ENCODE measurements around the gene QKI. TPM values are rescaled to one million over a fixed set of nuclear protein-coding genes. Genes with fewer than 3 reads are reported as not detected.

The QKI gene
- total RNA-seq, 2 donors from 2014 or later, result 366 to 434 TPM

DNA sequence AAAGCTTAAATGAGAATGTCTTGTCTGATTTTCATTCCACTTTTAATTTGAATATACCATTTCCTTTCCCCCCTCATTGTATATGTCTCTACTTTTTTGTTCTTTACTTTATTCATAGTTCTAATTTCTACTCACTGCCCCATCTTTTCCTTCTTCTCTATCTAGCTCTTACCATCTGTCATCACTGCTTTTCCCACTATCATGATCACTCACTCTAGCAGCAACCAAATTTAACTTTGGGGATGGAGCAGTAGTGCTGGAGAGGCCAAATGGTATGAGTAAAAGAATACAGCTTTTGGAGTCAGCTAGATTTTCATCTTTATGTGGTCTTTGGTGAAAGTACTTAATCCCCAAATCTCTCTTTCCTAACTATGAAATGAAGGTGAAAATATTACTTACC, 25.5 kb downstream of the QKI start:
- Histone ChIP-seq H3K4me3 (no peak overlapping the region), H3K9me3 (no peaks in the 10 kb centered on the region), H3K4me1 (peaks cover 0 to 87% of the 10 kb centered on the region in 2 donors), H3K27ac (peak overlapping the region in 1 of 2 donors; percentile 4), H3K27me3 (no peaks in the 10 kb centered on the region), H3K36me3 (no peaks in the 10 kb centered on the region)
- DNase-seq (ENCODE audit: low spot score), result no peak
- TF ChIP-seq, protein P1, sequence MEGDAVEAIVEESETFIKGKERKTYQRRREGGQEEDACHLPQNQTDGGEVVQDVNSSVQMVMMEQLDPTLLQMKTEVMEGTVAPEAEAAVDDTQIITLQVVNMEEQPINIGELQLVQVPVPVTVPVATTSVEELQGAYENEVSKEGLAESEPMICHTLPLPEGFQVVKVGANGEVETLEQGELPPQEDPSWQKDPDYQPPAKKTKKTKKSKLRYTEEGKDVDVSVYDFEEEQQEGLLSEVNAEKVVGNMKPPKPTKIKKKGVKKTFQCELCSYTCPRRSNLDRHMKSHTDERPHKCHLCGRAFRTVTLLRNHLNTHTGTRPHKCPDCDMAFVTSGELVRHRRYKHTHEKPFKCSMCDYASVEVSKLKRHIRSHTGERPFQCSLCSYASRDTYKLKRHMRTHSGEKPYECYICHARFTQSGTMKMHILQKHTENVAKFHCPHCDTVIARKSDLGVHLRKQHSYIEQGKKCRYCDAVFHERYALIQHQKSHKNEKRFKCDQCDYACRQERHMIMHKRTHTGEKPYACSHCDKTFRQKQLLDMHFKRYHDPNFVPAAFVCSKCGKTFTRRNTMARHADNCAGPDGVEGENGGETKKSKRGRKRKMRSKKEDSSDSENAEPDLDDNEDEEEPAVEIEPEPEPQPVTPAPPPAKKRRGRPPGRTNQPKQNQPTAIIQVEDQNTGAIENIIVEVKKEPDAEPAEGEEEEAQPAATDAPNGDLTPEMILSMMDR (IDR thresholded peaks at IDR 0.05), result no peak

DNA sequence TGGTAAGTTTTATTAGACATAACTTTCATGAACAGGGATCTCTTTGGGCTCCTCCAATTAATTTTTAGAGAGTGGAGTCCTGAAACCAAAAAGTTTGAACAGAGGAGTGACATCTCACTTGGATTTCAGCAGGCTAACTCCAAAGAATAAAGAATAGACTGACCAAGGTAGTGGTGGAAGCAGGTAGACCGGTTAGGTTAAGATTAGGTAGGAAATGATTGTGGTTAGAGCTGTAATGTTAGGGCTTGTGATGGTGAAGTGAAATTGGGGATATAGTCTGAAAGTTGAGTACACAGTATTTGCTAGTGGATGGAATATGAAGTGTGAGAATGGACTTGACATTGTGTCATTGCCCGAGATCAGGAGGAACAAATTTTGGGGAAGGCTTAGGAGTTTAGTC, 27.8 kb downstream of the QKI start:
- DNase-seq (ENCODE audit: low spot score), result no peak
- H3K9me3 ChIP-seq, result no peaks in the 10 kb centered on the region
- no peak overlapping the region for H3K4me3 ChIP-seq
- H3K36me3 ChIP-seq, result no peaks in the 10 kb centered on the region
- peaks cover 0 to 81% of the 10 kb centered on the region in 2 donors for H3K4me1 ChIP-seq
- H3K27me3 ChIP-seq, result no peaks in the 10 kb centered on the region
- no peak overlapping the region for H3K27ac ChIP-seq
- TF ChIP-seq, protein P1 (IDR thresholded peaks at IDR 0.05), result no peak

DNA sequence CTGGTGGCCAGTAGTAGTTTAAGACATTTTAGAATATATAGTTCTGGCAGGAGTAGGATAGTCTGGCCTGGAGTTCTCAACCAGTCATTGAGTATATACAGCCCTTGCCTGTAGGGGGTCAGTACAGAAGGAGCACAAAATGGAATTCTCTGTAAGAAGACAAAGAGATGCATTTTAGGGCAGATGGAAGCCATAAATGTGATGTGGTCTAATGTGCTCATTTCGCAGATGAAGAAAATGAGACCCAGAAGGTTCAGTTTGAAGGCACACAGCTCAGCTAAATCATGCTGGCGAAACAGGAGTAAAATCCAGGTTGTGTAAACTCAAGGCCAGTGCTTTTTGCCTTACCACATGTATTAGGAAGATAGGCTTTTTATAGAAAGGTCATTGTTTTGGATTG, 29.6 kb downstream of the QKI start:
- Histone ChIP-seq H3K27me3 (no peaks in the 10 kb centered on the region), H3K27ac (no peak overlapping the region), H3K4me1 (peaks cover 0 to 83% of the 10 kb centered on the region in 2 donors), H3K4me3 (no peak overlapping the region), H3K36me3 (no peaks in the 10 kb centered on the region), H3K9me3 (no peaks in the 10 kb centered on the region)
- DNase-seq (ENCODE audit: low spot score), result no peak
- TF ChIP-seq, protein P1 (IDR thresholded peaks at IDR 0.05), result no peak

DNA sequence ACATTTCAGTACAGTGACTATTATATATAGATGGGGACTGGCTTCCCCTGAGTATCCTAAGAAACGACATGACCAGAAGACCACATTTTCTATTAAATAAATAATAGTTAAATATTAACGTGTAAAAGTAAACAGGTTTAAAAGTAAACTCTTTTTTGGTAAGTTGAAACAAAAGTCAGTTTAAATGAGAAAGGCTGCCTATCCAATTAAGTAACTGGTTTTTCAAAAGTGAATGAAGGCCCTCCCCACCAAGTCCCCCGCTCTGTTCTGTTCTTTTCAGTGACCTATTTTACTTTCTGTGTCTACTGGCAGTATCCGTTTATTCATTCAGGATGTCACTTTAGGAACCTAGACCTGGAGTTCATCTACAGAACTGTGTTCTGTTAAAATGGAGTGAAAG, 32.0 kb downstream of the QKI start:
- Histone ChIP-seq H3K4me1 (peaks cover 0 to 80% of the 10 kb centered on the region in 2 donors), H3K27ac (no peak overlapping the region)

DNA sequence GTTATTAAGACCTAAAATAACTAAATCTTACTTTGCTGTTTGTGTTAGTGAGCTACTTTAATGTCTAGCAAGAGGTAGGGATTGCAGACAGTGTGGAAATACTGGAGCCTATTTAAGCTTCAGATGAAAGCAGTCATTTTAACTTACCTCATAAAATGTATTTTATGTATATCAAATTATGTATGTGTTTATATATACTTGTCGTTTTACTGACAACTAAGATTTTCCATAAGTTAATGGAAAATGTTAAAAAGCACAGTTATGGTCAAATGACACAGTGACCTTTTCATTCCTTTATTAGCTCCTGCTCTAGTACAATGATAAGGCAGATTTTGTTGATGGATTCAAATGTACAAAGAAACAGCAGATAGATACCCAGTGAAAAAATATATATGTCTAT, 34.6 kb downstream of the QKI start:
- Histone ChIP-seq H3K4me1 (peaks cover 0 to 69% of the 10 kb centered on the region in 2 donors), H3K27me3 (no peaks in the 10 kb centered on the region), H3K4me3 (no peak overlapping the region), H3K36me3 (no peaks in the 10 kb centered on the region), H3K27ac (no peak overlapping the region), H3K9me3 (no peaks in the 10 kb centered on the region)
- TF ChIP-seq, protein P1 (IDR thresholded peaks at IDR 0.05), result no peak
- DNase-seq (ENCODE audit: low spot score), result no peak

More for the DNA sequence above, 32.0 kb downstream of the QKI start:
- DNase-seq (ENCODE audit: low spot score), result no peak
- TF ChIP-seq, protein P1 (IDR thresholded peaks at IDR 0.05), result no peak
- H3K27me3 ChIP-seq, result no peaks in the 10 kb centered on the region
- H3K9me3 ChIP-seq, result no peaks in the 10 kb centered on the region
- H3K36me3 ChIP-seq, result no peaks in the 10 kb centered on the region
- no peak overlapping the region for H3K4me3 ChIP-seq

DNA sequence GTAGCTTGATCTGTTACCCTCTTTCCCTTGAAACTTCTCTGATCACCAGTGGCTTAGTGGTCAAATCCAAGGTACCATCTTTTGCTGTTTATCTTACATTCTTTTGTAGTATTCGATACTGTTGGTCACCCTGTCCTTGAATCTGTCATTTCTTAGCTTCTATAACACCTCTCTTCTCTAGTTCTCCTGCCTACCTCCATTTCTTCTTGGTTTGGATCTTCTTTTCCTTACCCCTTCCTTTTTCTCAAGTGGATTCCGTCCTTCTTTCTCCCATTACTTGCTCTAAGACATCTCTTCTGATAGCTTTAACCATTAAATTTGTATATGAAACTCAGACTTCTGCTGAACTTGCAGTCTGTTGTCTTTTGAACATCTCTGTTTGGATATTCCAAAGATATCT, 39.9 kb downstream of the QKI start:
- no peak for DNase-seq (ENCODE audit: low spot score)
- H3K27me3 ChIP-seq, result no peaks in the 10 kb centered on the region
- H3K36me3 ChIP-seq, result peaks cover 20% of the 10 kb centered on the region
- peaks cover 0 to 83% of the 10 kb centered on the region in 2 donors for H3K4me1 ChIP-seq
- no peaks in the 10 kb centered on the region for H3K9me3 ChIP-seq
- H3K27ac ChIP-seq, result no peak overlapping the region
- no peak overlapping the region for H3K4me3 ChIP-seq
- TF ChIP-seq, protein P1 (IDR thresholded peaks at IDR 0.05), result no peak
